Stimulated activated CD8-positive, alpha-beta memory T cell treated with anti-CD3 and anti-CD28 coated beads, Interleukin-2, amount 100 ng/mL, for 48 hours (primary cell): ENCODE data around the gene SLITRK3.

Experiments
- DNase-seq, 2 donors: peaks; one replicate each; pipeline ENCODE4 v3.0.0-alpha.2; 2020; ENCODE audit warnings: low read depth in 2 of 2

The SLITRK3 gene, protein sequence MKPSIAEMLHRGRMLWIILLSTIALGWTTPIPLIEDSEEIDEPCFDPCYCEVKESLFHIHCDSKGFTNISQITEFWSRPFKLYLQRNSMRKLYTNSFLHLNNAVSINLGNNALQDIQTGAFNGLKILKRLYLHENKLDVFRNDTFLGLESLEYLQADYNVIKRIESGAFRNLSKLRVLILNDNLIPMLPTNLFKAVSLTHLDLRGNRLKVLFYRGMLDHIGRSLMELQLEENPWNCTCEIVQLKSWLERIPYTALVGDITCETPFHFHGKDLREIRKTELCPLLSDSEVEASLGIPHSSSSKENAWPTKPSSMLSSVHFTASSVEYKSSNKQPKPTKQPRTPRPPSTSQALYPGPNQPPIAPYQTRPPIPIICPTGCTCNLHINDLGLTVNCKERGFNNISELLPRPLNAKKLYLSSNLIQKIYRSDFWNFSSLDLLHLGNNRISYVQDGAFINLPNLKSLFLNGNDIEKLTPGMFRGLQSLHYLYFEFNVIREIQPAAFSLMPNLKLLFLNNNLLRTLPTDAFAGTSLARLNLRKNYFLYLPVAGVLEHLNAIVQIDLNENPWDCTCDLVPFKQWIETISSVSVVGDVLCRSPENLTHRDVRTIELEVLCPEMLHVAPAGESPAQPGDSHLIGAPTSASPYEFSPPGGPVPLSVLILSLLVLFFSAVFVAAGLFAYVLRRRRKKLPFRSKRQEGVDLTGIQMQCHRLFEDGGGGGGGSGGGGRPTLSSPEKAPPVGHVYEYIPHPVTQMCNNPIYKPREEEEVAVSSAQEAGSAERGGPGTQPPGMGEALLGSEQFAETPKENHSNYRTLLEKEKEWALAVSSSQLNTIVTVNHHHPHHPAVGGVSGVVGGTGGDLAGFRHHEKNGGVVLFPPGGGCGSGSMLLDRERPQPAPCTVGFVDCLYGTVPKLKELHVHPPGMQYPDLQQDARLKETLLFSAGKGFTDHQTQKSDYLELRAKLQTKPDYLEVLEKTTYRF

GRCh38 chr3:165195640-165196576 lies at the start of gene SLITRK3:
Gene SLITRK3 (minus strand): TSS chr3:165196384. CDS start chr3:165190830, 5,554 bp downstream.
- DNase-seq = no peak

DNA sequence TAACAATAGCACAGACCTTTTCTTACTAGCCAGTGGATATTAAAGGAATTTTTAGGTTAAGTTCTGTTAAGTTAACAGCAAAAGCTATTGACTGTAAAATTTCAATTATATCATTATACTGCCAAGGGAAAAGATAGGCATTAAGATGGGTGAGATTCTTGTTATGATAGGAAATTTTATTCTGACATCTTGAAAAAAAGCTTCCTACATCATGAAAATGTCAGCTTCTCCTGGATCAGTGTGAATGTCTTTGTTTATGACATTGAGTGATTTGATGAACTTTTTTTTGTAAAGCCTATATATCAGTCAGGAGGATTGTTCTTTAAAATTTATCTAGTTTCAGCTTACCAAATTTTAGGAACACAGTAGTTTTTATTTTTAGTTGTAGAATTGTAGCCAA lies 47.4 kb upstream of the SLITRK3 start:
- no peak for DNase-seq

DNA sequence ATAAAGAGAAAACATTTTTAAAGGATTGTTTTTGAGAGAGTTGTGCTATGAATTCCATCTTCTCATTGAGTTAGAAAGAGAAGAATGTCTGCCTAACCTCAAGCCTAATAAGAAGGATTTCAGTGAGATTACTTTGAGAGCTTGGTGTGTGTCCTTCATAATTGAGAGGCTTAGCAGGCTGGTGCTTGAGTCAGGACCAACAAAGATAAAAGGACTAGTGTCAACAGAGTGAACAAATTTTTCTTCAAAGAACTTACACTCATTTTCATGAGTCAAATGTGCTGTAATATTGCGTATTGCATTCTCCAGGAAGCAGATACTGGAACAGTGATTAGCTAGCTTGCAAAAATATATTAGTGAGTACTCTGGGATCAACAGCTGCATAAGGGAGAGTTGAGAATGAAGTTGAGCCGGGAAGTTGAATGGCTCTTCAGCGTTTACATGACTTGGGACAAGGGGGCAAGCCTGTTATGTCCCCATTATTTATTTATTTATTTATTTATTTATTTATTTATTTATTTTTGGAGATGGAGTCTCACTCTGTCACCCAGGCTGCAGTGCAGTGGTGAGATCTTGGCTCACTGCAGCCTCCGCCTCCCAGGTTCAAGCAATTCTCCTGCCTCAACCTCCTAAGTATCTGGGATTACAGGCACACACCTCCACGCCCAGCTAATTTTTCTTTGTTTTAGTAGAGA lies 37.5 kb upstream of the SLITRK3 start:
- no peak for DNase-seq

DNA sequence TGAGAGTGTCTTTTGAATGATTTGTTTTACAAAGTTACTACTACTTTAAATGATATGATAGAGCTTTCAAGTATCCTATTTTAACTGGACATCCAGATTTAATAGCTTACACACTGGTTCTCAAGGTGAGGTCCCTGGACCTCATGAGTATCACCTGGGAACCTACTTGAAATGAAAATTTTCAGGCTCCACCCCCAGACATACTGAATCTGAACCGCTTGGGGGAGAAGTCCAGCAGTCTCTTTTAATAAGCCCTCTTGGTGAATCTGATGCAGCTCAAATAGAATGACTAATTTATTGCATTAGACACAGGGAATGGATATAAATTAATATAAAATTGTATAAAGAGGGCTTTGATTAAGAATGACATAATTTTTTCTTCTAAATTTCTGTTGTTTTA lies 29.4 kb upstream of the SLITRK3 start:
- no peak for DNase-seq

DNA sequence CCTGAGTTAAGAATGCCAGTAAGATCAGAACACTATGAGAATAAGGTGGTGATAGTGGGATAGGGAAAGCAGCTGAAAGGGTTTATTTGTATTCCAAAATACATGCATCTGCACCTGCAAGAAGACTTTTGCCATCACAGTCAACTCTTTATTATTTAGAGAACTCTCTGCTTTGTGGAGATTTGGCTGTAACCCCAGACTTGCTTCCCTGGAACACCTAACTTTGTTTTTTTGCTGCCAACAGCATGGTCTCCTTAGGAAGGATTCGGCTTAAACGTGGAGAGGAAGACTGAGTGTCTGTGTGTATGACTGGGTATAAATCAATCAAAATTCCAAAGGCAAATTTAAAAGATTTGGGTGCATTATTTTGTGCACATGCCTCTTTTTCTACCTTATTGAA lies 21.6 kb upstream of the SLITRK3 start:
- DNase-seq = no peak

DNA sequence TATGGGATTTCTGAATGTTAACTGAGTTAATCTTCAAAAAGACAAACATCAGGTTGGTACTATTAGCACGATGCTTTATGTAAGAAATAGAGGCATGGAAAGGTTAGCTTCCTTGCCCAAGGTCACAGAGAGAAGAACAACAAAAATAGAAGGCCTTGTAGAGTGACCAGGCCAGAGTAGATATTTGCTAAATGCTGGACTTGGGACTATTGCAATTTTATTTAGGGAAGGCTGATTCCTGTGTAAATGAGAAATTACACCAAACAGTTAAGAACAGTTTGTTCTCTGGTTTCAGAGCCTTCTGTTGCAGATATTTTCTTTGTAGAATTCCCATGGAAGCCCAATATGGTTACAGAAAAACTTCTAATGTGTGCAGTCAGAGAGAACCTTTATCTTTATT lies 16.4 kb upstream of the SLITRK3 start:
- DNase-seq = no peak

DNA sequence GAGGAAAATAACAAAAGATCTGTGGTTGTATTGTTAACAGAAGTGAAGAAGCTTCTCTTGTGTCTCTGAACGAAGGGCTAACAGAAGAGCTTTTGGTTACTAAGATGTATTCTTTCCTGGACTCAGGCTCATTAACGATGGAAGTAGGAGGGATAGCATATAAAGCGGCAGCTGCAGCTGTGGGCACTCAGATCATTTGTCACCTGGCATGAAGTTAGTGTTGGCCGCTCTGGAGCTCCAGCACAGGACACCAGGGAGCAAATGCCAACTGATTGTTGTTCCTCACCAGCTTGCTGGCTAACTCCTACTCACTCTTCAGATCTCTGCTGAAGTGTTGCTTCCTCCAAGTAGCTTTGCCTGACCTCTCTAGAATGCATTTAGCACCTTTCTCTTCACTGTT lies 15.5 kb upstream of the SLITRK3 start:
- no peak for DNase-seq

GRCh38 chr3:165210727-165211126 lies 14.5 kb upstream of the SLITRK3 start:
- no peak for DNase-seq

GRCh38 chr3:165210132-165210531 lies 13.9 kb upstream of the SLITRK3 start:
- no peak for DNase-seq

DNA sequence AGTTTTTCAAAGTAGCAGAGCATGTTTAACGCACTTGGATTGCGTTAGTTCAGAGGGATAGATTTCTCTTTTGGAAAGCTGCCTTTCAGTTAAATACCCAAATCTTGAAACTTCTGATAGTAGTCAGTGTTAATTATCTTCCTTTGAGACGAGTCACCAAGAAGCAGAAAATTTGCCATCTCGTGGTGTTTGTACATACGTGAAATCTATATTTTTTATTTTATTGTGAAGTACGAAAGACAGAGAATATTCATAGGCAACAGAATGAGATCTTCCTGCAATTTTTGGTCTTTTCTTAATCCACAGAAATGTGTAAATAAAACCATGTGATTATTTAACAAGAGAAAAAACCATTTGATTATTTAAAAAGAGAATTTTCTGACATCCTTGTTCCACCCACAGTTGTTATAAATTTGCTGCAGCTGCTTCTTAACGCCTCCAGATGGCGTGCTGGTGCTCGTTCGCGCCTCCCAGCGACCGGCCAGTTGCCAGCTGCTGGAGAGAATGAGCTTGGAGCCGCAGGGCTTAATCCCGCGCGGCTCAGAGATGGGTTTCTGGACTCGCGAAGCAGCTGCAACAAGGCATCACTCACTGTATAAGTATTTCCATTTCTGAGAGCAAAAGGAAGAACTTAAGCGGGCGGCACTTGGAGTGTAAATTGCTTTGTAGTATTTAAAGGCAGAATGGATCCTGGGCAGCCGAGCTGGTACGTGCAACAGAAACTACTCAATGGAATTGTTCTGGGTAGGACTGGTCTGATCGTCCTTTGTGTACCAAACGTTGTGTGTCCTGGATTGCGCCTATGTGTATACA lies 10.5 kb upstream of the SLITRK3 start:
- no peak for DNase-seq

DNA sequence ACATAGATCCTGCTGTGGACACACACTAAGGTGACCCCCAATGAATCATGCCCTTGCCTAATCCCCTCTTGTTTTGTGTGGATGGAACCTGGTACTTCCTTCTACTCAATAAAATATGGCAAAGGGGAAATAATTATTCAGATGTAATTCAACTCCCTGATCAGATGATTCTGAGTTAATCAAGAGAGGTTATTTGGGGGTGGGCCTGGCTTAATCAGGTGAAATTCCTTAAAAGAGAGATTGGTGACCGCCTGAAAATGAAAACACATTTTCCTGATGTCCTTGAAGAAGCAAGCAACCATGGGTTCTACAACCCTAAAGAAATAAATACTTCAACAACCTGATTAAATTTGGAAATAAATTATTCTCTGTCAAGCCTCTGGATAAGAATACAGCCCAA lies 8.3 kb upstream of the SLITRK3 start:
- DNase-seq = no peak

DNA sequence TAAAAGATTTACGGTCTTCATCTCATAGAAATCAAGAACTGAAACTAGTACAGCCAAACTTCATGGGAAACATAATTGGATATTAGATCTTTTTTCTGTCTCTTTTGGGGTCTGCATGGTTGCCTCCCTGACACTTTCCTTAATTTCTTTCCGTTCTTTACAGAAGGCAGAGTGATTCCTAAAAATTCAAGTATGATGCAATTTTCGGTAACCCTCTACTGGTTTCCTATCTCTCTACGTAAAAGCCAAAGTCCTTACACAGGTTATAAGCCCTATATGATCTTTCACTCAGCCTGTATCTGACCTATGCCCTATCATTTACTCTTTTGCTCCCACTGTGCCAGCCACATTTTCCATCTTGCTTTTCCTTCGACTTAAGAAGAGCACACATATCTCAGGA lies 6.8 kb upstream of the SLITRK3 start:
- DNase-seq = no peak

DNA sequence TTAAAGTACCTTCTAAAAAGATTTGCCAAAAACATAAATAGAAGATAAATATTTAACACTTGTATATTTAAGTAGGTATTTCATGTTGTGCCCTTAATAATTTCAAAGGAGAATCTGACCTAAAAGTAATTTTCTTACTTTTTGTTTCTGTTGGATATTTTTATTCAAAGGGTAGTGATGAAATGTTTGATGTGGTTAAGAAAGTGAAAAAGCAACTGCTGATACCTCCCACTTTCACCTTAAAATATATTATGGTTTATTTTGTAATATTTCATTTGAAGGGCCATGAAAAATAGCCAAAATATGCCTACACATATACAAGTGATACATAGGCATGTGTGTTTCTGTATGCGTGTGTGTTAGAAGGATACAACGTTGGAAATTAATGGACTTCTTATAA lies 5.8 kb upstream of the SLITRK3 start:
- no peak for DNase-seq

GRCh38 chr3:165197481-165197800 lies 1.3 kb upstream of the SLITRK3 start:
- no peak for DNase-seq

DNA sequence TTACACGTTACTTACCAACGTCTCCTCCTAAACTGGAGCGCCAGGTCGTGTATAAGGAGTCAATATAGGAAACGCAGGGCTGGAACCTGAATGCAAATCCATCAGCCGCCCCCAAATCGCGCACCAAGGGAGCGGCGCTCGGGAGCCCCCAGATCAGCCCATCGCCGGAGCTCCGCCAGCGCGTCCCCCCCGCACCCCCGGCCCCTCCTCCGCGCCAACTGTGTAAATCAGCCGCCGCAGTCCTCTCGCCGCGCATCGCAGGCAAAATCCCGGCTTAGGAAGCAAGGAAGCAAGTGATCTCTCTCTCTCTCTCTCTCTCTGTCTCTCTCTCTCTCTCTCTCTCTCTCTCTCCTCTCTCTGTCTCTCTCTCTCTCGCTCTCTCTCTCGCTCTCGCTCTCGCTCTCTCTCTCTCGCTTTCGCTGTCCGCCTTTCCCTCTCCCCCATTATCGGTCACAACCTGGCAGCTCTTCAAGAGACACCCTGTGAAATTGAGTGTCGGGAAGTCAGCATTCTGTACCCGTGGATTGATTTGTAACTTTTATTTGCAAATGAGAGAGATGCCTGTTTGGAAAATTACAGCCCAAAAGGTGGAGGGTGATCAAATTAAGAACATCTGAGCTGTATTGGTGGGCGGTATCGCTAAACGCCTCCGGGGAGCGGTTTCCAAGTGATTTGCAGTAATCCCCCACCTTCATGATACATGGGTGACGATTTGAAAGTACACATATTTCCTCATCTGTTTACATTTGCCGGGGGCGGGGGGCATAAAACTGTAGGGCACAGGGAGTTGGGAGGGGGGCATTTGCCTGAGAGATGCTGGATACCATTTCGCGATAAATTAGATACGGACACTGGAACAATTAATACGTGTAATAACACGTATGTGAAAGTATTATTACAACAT lies 645 bp upstream of the SLITRK3 start:
- DNase-seq = no peak

- no peak for DNase-seq
Measured at GRCh38 chr3:165195241-165195639, 944 bp downstream of the SLITRK3 start.

GRCh38 chr3:165194511-165195240 lies 1.5 kb downstream of the SLITRK3 start:
- no peak for DNase-seq
